ENCODE data around the gene DHCR24. TPM values are rescaled to one million over a fixed set of nuclear protein-coding genes. Genes with fewer than 3 reads are reported as not detected.

DHCR24 gene
- total RNA-seq, 1 donor from 2014 or later: 181 TPM

DNA sequence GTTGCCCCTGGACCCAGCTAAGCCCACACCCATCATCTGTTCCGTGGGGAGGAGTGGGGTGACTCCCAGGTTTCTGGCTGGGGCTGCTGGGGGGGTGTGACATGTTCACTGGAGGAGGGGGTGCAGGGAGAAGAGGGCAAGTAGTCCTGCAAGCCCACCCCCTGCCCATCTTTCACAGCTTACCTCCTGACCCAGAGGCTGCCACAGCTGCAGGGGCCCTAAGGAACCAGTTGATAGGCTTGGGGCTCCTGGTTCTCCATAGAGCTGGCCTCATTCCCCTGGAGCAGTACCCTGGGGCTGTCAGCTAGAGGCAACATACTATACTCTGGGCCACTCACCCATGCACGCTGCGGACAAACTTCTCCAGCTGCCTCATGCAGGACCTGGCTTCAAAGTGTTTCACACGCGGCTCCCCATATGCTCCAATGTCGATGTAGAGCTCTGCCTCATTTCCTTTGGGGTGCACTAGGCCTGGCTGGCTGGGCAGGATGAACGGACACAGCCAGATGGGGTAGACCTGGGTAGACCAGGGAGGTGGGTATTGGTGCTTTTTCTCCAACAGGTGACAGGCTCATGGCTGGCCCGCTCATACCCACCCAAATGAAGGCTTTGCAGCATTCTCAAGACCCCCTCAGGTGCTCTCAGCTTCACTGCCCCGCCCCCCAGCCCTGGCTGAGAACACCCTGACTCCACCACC lies 33.8 kb downstream of the DHCR24 start:
- TF ChIP-seq, protein P1, sequence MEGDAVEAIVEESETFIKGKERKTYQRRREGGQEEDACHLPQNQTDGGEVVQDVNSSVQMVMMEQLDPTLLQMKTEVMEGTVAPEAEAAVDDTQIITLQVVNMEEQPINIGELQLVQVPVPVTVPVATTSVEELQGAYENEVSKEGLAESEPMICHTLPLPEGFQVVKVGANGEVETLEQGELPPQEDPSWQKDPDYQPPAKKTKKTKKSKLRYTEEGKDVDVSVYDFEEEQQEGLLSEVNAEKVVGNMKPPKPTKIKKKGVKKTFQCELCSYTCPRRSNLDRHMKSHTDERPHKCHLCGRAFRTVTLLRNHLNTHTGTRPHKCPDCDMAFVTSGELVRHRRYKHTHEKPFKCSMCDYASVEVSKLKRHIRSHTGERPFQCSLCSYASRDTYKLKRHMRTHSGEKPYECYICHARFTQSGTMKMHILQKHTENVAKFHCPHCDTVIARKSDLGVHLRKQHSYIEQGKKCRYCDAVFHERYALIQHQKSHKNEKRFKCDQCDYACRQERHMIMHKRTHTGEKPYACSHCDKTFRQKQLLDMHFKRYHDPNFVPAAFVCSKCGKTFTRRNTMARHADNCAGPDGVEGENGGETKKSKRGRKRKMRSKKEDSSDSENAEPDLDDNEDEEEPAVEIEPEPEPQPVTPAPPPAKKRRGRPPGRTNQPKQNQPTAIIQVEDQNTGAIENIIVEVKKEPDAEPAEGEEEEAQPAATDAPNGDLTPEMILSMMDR (IDR thresholded peaks at IDR 0.05; ENCODE audit: unreplicated experiment): no peak
- no peak for DNase-seq (ENCODE audit: low spot score)
- Mint-ChIP-seq H3K36me3 (ENCODE audit: low read depth, unreplicated experiment) (peaks cover 61% of the 10 kb centered on the region), H3K27me3 (ENCODE audit: unreplicated experiment) (peaks cover 4% of the 10 kb centered on the region), H3K4me3 (ENCODE audit: unreplicated experiment) (no peak overlapping the region), H3K4me1 (ENCODE audit: unreplicated experiment) (peaks cover 2% of the 10 kb centered on the region), H3K27ac (ENCODE audit: unreplicated experiment) (no peak overlapping the region), H3K9me3 (ENCODE audit: unreplicated experiment) (no peaks in the 10 kb centered on the region)

DNA sequence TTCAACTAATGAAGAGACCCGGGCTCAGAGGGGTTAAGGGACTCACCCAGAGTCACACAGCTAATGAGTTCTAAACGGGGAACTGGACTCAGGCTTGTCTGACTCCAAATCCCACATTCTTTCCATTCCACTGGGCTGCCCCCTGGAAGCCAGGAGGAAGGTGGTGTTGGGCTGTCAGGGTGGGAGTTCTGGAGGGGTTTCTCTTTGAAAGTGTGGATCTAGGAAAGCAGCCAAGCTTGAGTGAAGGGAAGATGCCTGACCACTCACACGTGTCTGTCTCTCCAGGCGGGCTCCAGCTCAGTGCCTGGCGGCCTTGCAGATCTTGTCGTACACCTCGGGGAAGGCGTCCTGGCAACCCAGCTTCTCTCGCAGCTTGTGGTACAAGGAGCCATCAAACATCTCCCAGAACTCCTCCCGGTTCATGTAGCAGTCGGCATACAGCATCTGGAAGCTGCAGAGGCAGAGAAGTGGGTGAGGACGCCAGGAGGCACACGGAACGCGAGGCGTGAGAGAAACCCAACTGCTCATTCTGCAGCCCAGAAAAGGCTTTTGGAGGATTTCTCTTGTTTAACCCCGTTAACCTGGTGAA lies 35.0 kb downstream of the DHCR24 start:
- Mint-ChIP-seq H3K36me3 (ENCODE audit: low read depth, unreplicated experiment) (peaks cover 60% of the 10 kb centered on the region), H3K27me3 (ENCODE audit: unreplicated experiment) (peaks cover 2% of the 10 kb centered on the region), H3K9me3 (ENCODE audit: unreplicated experiment) (no peaks in the 10 kb centered on the region), H3K27ac (ENCODE audit: unreplicated experiment) (no peak overlapping the region), H3K4me3 (ENCODE audit: unreplicated experiment) (no peak overlapping the region), H3K4me1 (ENCODE audit: unreplicated experiment) (no peaks in the 10 kb centered on the region)
- TF ChIP-seq, protein P1 (IDR thresholded peaks at IDR 0.05; ENCODE audit: unreplicated experiment): no peak
- DNase-seq (ENCODE audit: low spot score): no peak

DNA sequence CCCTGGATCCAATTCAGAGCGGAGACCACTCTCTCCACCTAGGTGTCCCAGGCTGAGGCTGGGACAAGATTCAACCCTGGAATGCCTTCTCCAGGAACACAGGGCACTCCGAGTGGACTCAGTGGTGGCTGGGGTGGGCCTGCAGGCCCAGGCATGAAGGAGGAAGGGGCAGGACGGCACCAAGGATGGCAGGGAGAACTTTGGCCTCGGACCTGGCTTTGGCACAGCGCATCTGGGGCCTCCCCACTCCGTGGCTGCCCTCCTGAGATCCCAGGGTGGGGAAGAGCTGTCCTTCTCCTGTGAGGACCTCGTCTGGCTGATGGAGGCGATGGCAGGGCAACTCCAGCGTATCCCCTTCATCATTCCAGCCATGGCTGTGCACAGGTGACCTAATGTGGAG lies 35.6 kb downstream of the DHCR24 start:
- H3K27ac Mint-ChIP-seq (ENCODE audit: unreplicated experiment): no peak overlapping the region
- H3K36me3 Mint-ChIP-seq (ENCODE audit: low read depth, unreplicated experiment): peaks cover 56% of the 10 kb centered on the region
- H3K4me1 Mint-ChIP-seq (ENCODE audit: unreplicated experiment): no peaks in the 10 kb centered on the region
- TF ChIP-seq, protein P1 (IDR thresholded peaks at IDR 0.05; ENCODE audit: unreplicated experiment): no peak
- DNase-seq (ENCODE audit: low spot score): no peak
- H3K9me3 Mint-ChIP-seq (ENCODE audit: unreplicated experiment): no peaks in the 10 kb centered on the region
- H3K4me3 Mint-ChIP-seq (ENCODE audit: unreplicated experiment): no peak overlapping the region
- peaks cover 2% of the 10 kb centered on the region for H3K27me3 Mint-ChIP-seq (ENCODE audit: unreplicated experiment)

DNA sequence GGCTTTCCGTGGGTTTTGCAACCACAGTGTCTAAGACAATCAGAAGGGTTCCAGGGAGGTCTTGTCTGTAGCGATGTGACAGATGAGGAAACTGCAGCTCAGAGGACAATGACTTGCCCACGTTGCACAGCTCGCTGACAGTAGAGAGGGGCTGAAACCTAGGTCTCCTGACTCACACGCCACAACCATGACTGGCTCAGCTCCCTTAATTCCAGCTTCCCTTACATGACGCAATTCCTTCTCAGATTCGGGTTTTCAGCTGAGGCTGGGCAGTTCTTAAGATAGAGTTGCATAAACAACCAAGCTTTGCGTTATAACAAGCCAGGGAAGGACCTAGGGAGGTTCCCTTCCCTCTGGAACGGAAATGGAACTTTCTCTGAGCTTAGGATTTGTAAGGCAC lies 36.3 kb downstream of the DHCR24 start:
- Mint-ChIP-seq H3K27me3 (ENCODE audit: unreplicated experiment) (peaks cover 2% of the 10 kb centered on the region), H3K4me3 (ENCODE audit: unreplicated experiment) (no peak overlapping the region), H3K36me3 (ENCODE audit: low read depth, unreplicated experiment) (peaks cover 53% of the 10 kb centered on the region), H3K27ac (ENCODE audit: unreplicated experiment) (no peak overlapping the region), H3K9me3 (ENCODE audit: unreplicated experiment) (no peaks in the 10 kb centered on the region), H3K4me1 (ENCODE audit: unreplicated experiment) (no peaks in the 10 kb centered on the region)
- no peak for DNase-seq (ENCODE audit: low spot score)
- TF ChIP-seq, protein P1 (IDR thresholded peaks at IDR 0.05; ENCODE audit: unreplicated experiment): no peak

DNA sequence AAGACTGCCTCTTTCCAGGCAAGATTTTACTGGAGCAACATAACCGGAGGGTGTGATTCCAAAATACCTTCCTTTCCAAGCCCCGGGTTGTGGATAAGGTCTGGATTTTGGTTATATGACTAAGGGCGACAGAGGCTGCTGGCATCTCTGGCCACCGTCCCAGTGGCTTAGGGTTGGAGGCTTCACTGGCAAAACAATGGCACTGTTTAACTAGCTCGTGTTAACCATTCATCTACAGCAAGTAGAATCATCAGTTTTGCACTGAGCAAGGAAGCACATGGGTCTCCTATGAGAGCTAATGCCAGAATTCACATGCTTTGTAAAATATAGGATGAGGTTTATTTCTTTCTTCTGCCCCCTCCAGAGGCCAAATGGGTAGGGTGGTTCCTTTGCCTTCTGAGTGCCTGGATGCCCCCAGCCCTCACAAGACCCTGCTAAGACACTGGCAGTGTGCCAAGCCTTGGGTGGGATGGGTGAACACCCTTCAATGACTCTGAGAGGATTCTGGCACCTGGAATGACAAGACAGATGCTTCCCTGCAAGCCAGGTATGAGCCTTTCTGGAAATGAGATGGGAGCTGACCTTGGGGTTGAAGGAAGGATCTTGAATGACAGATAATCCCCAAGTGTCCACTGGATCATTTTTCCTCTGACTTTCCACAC lies 36.8 kb downstream of the DHCR24 start:
- H3K4me3 Mint-ChIP-seq (ENCODE audit: unreplicated experiment): no peak overlapping the region
- DNase-seq (ENCODE audit: low spot score): no peak
- no peak overlapping the region for H3K27ac Mint-ChIP-seq (ENCODE audit: unreplicated experiment)
- peaks cover 53% of the 10 kb centered on the region for H3K36me3 Mint-ChIP-seq (ENCODE audit: low read depth, unreplicated experiment)
- no peaks in the 10 kb centered on the region for H3K4me1 Mint-ChIP-seq (ENCODE audit: unreplicated experiment)
- TF ChIP-seq, protein P1 (IDR thresholded peaks at IDR 0.05; ENCODE audit: unreplicated experiment): no peak
- peaks cover 2% of the 10 kb centered on the region for H3K27me3 Mint-ChIP-seq (ENCODE audit: unreplicated experiment)
- H3K9me3 Mint-ChIP-seq (ENCODE audit: unreplicated experiment): no peaks in the 10 kb centered on the region
